H1 (cell line): ENCODE measurements around the gene SEMA3A. TPM values are rescaled to one million over a fixed set of nuclear protein-coding genes. Genes with fewer than 3 reads are reported as not detected.

ENCODE experiments used
- CTCF ChIA-PET: fragments of 300-600 bp; sonication (Branson Sonifier 250); formaldehyde crosslinking; loops from one replicate; lab custom pipeline; 2021; ENCODE audit not compliant: partially characterized antibody; lab: Charles Lee
- POLR2A ChIA-PET: fragments of 300-600 bp; sonication (Branson Sonifier 250); formaldehyde crosslinking; loops from one replicate; lab custom pipeline; 2021; ENCODE audit warnings: inconsistent platforms; ENCODE audit not compliant: partially characterized antibody; lab: Charles Lee
- DNase-seq, 2 experiments: peaks; one replicate each; pipeline versions ENCODE4 v3.0.0 to v3.0.0-alpha.2; 2010 to 2022; ENCODE audit warnings: low spot score in 2 of 2, low read depth in 1 of 2, mixed read lengths in 1 of 2
- FAIRE-seq: peaks from 2 replicates; lab custom pipeline; 2011; peaks lifted over from hg19 to GRCh38; lab: Jason Lieb, UNC
- H2AFZ ChIP-seq: 2 replicates; pipeline ENCODE4 v1.8.1; 2012; ENCODE audit warnings: low read length, inconsistent platforms
- H2AK5ac ChIP-seq: 2 replicates; pipeline ENCODE4 v1.6.1; 2013; ENCODE audit warnings: low read depth, low read length
- H2BK120ac ChIP-seq: replicated peaks from 2 replicates; pipeline ENCODE3; 2013; ENCODE audit warnings: low read depth, low read length, inconsistent platforms
- H2BK12ac ChIP-seq: 2 replicates; pipeline ENCODE4 v1.6.1; 2013; ENCODE audit warnings: low read depth, low read length
- H2BK15ac ChIP-seq: 2 replicates; pipeline ENCODE4 v1.6.1; 2013; ENCODE audit warnings: low read length
- H2BK20ac ChIP-seq: 2 replicates; pipeline ENCODE4 v1.6.1; 2013; ENCODE audit warnings: low read length
- H2BK5ac ChIP-seq: 2 replicates; pipeline ENCODE4 v1.6.1; 2013; ENCODE audit warnings: low read depth, low read length
- H3K14ac ChIP-seq: 2 replicates; pipeline ENCODE4 v1.6.1; 2013; ENCODE audit warnings: inconsistent platforms; ENCODE audit not compliant: insufficient read length
- H3K18ac ChIP-seq: 2 replicates; pipeline ENCODE4 v1.6.1; 2013; ENCODE audit warnings: low read length; ENCODE audit errors: extremely low read depth
- H3K23ac ChIP-seq: 2 replicates; pipeline ENCODE4 v1.6.1; 2013; ENCODE audit warnings: inconsistent platforms; ENCODE audit not compliant: insufficient read length
- H3K23me2 ChIP-seq: 2 replicates; pipeline ENCODE4 v1.6.1; 2013; ENCODE audit warnings: low read depth, low read length
- H3K27ac ChIP-seq: 2 replicates; pipeline ENCODE4 v1.6.1; 2011; ENCODE audit warnings: low read depth, low read length, inconsistent platforms
- H3K27me3 ChIP-seq, 4 experiments: replicated peaks in 1 of 4; 1 replicate in 1 of 4; 2 replicates in 3 of 4; pipeline versions ENCODE4 v1.6.1 to v1.8.1; 2011 to 2013; ENCODE audit warnings: low read length in 3 of 4, mild to moderate bottlenecking in 3 of 4, inconsistent platforms in 2 of 4, mixed read lengths in 2 of 4, moderate library complexity in 1 of 4; ENCODE audit not compliant: control insufficient read depth in 3 of 4, insufficient read depth in 3 of 4; ENCODE audit errors: extremely low read depth in 1 of 4
- H3K36me3 ChIP-seq, 4 experiments: 2 replicates each; pipeline versions ENCODE4 v1.6.1 to v1.8.1; 2011 to 2013; ENCODE audit warnings: mild to moderate bottlenecking in 4 of 4, low read length in 3 of 4, moderate library complexity in 2 of 4, control low read depth in 1 of 4, inconsistent platforms in 1 of 4; ENCODE audit not compliant: insufficient read depth in 4 of 4, control insufficient read depth in 2 of 4
- H3K4ac ChIP-seq: replicated peaks from 2 replicates; pipeline ENCODE3; 2013; ENCODE audit warnings: low read length, low read depth, mixed read lengths, inconsistent platforms; ENCODE audit not compliant: insufficient read length
- H3K4me1 ChIP-seq, 4 experiments: replicated peaks in 1 of 4; 1 replicate in 1 of 4; 2 replicates in 3 of 4; pipeline versions ENCODE4 v1.6.1 to v1.8.1; 2011 to 2013; ENCODE audit warnings: low read length in 3 of 4, inconsistent platforms in 2 of 4, mixed read lengths in 1 of 4; ENCODE audit not compliant: insufficient read depth in 4 of 4, control insufficient read depth in 3 of 4
- H3K4me2 ChIP-seq, 2 experiments: 2 replicates each; pipeline versions ENCODE4 v1.6.1 to v1.8.1; 2011 to 2013; ENCODE audit warnings: low read depth in 2 of 2, low read length in 2 of 2, control low read depth in 1 of 2, inconsistent platforms in 1 of 2, mild to moderate bottlenecking in 1 of 2; ENCODE audit not compliant: insufficient read depth in 1 of 2
- H3K4me3 ChIP-seq, 4 experiments: fragments of 200-600, 300-600 bp in 1 of 4; sonication (generic), shearing (Covaris generic), sonication (Bioruptor Twin) in 1 of 4; 2 replicates each; pipeline versions ENCODE4 v1.5.1 to v1.8.1; 2011 to 2016; ENCODE audit warnings: low read length in 4 of 4, low read depth in 3 of 4, control low read depth in 2 of 4, inconsistent platforms in 2 of 4, mild to moderate bottlenecking in 2 of 4, mixed read lengths in 1 of 4, moderate library complexity in 1 of 4; ENCODE audit not compliant: insufficient read depth in 2 of 4; ENCODE audit errors: extremely low read depth in 1 of 4
- H3K56ac ChIP-seq: replicated peaks from 2 replicates; pipeline ENCODE3; 2013; ENCODE audit warnings: low read depth, mild to moderate bottlenecking, mixed read lengths, low read length, inconsistent platforms; ENCODE audit not compliant: insufficient read length
- H3K79me1 ChIP-seq: 2 replicates; pipeline ENCODE4 v1.6.1; 2013; ENCODE audit warnings: low read depth, low read length, control low read depth
- H3K79me2 ChIP-seq, 2 experiments: 2 replicates each; pipeline versions ENCODE4 v1.6.1 to v1.8.1; 2012 to 2013; ENCODE audit warnings: low read length in 2 of 2, mild to moderate bottlenecking in 2 of 2, inconsistent platforms in 1 of 2; ENCODE audit not compliant: insufficient read depth in 2 of 2, control insufficient read depth in 1 of 2
- H3K9ac ChIP-seq, 4 experiments: replicated peaks in 1 of 4; 1 replicate in 1 of 4; 2 replicates in 3 of 4; pipeline versions ENCODE4 v1.6.1 to v1.8.1; 2011 to 2013; ENCODE audit warnings: low read depth in 3 of 4, low read length in 3 of 4, control low read depth in 2 of 4, mild to moderate bottlenecking in 2 of 4, moderate library complexity in 2 of 4, inconsistent platforms in 1 of 4; ENCODE audit errors: extremely low read depth in 1 of 4
- H3K9me3 ChIP-seq, 2 experiments: 2 replicates each; pipeline versions ENCODE4 v1.6.1 to v1.8.1; 2012 to 2013; ENCODE audit warnings: mild to moderate bottlenecking in 2 of 2, moderate library complexity in 2 of 2, control low read depth in 1 of 2, inconsistent platforms in 1 of 2, low read depth in 1 of 2, low read length in 1 of 2, mixed read lengths in 1 of 2; ENCODE audit not compliant: insufficient read depth in 2 of 2
- H4K20me1 ChIP-seq, 2 experiments: replicated peaks in 1 of 2; 2 replicates each; pipeline versions ENCODE3 to v1.8.1; 2011 to 2013; ENCODE audit warnings: inconsistent platforms in 2 of 2, low read length in 2 of 2, mild to moderate bottlenecking in 1 of 2; ENCODE audit not compliant: insufficient read depth in 2 of 2, control insufficient read depth in 1 of 2
- H4K5ac ChIP-seq: 2 replicates; pipeline ENCODE4 v1.6.1; 2013; ENCODE audit warnings: low read length, low read depth, mixed read lengths, inconsistent platforms; ENCODE audit not compliant: insufficient read length
- H4K8ac ChIP-seq: 2 replicates; pipeline ENCODE4 v1.8.0; 2013; ENCODE audit warnings: mild to moderate bottlenecking, moderate library complexity, low read length, inconsistent platforms; ENCODE audit not compliant: insufficient read depth; ENCODE audit errors: extremely low read depth
- H4K91ac ChIP-seq: replicated peaks from 2 replicates; pipeline ENCODE3; 2013; ENCODE audit warnings: low read length, mixed read lengths, inconsistent platforms; ENCODE audit not compliant: insufficient read length
- BCL11A ChIP-seq, 2 experiments: IDR thresholded peaks; one replicate each; pipeline ENCODE4 v1.6.1; 2011; ENCODE audit warnings: low read depth in 2 of 2, low read length in 2 of 2, mild to moderate bottlenecking in 2 of 2
- CBX5 ChIP-seq: fragments of 300-800, 300-1000 bp; sonication (generic); IDR thresholded peaks from 2 replicates; pipeline ENCODE4 v1.7.1; 2016; ENCODE audit warnings: antibody characterized with exemption, low read length, low read depth
- CTBP2 ChIP-seq: IDR thresholded peaks from 2 replicates; pipeline ENCODE4 v1.7.0; 2011; ENCODE audit warnings: borderline replicate concordance, mild to moderate bottlenecking, moderate library complexity, mixed read lengths, low read length; ENCODE audit not compliant: insufficient read depth, insufficient read length
- KDM1A ChIP-seq: fragments of 200-600, 300-600 bp; sonication (generic); IDR thresholded peaks from 2 replicates; pipeline ENCODE4 v1.7.1; 2016; ENCODE audit warnings: mild to moderate bottlenecking, low read length, borderline replicate concordance
- SIX5 ChIP-seq: IDR thresholded peaks from 2 replicates; pipeline ENCODE4 v1.6.1; 2011; ENCODE audit warnings: mild to moderate bottlenecking, low read depth, low read length
- SP4 ChIP-seq: IDR thresholded peaks from 2 replicates; pipeline ENCODE4 v1.6.1; 2012; ENCODE audit warnings: low read length, inconsistent platforms
- SRF ChIP-seq: IDR thresholded peaks from 2 replicates; pipeline ENCODE4 v1.6.1; 2011; ENCODE audit warnings: mild to moderate bottlenecking, low read depth, low read length, moderate library complexity
- WGBS, 2 experiments: shearing (Covaris generic) in 1 of 2; methylation state at CpG; one replicate each; pipeline versions ENCODE4 v1.1.6 to v1.1.7; 2013 to 2015; ENCODE audit warnings: low lambda C conversion rate in 2 of 2, mixed read lengths in 2 of 2, inconsistent platforms in 1 of 2, low coverage in 1 of 2, missing lambda C conversion rate in 1 of 2; ENCODE audit not compliant: insufficient replicate concordance in 2 of 2, insufficient coverage in 1 of 2, insufficient read length in 1 of 2; ENCODE audit errors: extremely low coverage in 1 of 2, missing lambda C conversion rate in 1 of 2; 5-methylcytosine and 5-hydroxymethylcytosine counted together
- polyA plus RNA-seq, 7 experiments: library from polyadenylated mRNA; depleted of rRNA in 3 of 7; stranded (reverse) in 5 of 7; unstranded in 2 of 7; fragments of >200 nt in 5 of 7; fragments of 200-250 nt in 2 of 7; gene quantifications; 1 replicate in 5 of 7; 2 replicates in 1 of 7; 4 replicates in 1 of 7; pipeline versions ENCODE4 v1.2.1 to v1.2.3, GENCODE V29; 2011 to 2013; ENCODE audit warnings: missing spikeins in 2 of 7, mixed read lengths in 2 of 7
- total RNA-seq: library from RNA; stranded (reverse); fragmentation: NEBNext Ultra II Directional; extraction: Animal tissue kit (Norgen Biotek cat#: 25700); gene quantifications from 2 replicates; pipeline ENCODE4 v1.2.1, GENCODE V29; 2021
- TF ChIP-seq, protein P1 (sequence below), 3 experiments: IDR thresholded peaks; 1 replicate in 2 of 3; 2 replicates in 1 of 3; pipeline versions ENCODE4 v1.5.1 to v1.6.1; 2011; ENCODE audit warnings: low read length in 3 of 3, mild to moderate bottlenecking in 3 of 3, inconsistent platforms in 2 of 3, low read depth in 1 of 3, moderate library complexity in 1 of 3; ENCODE audit not compliant: insufficient read depth in 1 of 3; ENCODE audit errors: control extremely low read depth in 1 of 3
- TF ChIP-seq, protein P2 (sequence below): IDR thresholded peaks from 2 replicates; pipeline ENCODE4 v1.6.1; 2011; ENCODE audit warnings: low read depth, mild to moderate bottlenecking, low read length; ENCODE audit not compliant: insufficient read depth
- TF ChIP-seq, protein P3 (sequence below): IDR thresholded peaks from 2 replicates; pipeline ENCODE4 v1.6.1; 2012; ENCODE audit warnings: inconsistent platforms

SEMA3A gene
- total and polyA plus RNA-seq, 2 of the 8 experiments (the other 6 are each of a cell fraction or from before 2014, with no cell fraction given): 8.1 to 45.9 TPM

DNA sequence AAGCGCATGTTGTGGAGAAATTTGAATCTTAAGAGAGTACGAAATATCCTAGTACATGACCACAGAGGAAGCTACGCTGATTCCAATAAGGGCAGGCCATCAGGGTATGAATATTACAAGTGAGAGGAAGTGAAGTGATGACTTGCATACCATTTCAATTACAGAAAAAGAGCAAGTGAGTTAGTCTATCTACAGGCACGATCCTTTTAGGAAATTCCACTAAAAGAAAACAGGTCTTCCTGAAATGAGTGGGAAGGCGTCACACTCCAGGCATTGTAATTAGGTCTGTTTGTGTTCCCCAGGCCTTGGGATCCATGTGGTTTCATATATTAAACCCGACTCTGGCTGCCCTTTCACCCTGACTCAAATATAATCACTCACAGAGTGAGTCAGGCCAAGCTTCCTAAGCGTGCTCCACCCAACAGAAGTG is 152.5 kb downstream of the SEMA3A start:
- Histone ChIP-seq H2BK15ac (no peak overlapping the region), H4K8ac (no peak overlapping the region), H3K27ac (no peak overlapping the region), H3K79me2 (no peaks in the 10 kb centered on the region), H3K9me3 (no peaks in the 10 kb centered on the region), H3K23me2 (no peaks in the 10 kb centered on the region), H2AK5ac (no peak overlapping the region), H2BK120ac (no peak overlapping the region), H3K9ac (no peak overlapping the region), H3K4me3 (no peak overlapping the region), H3K27me3 (no peaks in the 10 kb centered on the region), H3K56ac (no peak overlapping the region), H3K4me1 (peaks cover 0 to 7% (median 2%) of the 10 kb centered on the region in 4 experiments; a peak in 4 of 7 replicates), H2BK12ac (no peak overlapping the region), H4K91ac (no peak overlapping the region), H3K4ac (no peak overlapping the region), H4K5ac (no peak overlapping the region), H3K23ac (no peak overlapping the region), H3K36me3 (no peaks in the 10 kb centered on the region; a peak in 1 of 8 replicates), H2BK5ac (no peak overlapping the region), H2BK20ac (no peak overlapping the region), H3K18ac (no peak overlapping the region), H4K20me1 (no peaks in the 10 kb centered on the region), H3K4me2 (no peak overlapping the region), H3K79me1 (no peaks in the 10 kb centered on the region), H2AFZ (no peak overlapping the region), H3K14ac (peak overlapping the region; percentile 93)
- DNase-seq (no peak), FAIRE-seq (no peak)
- WGBS, 2 experiments: 88% methylated on average over 7 of the region's 7 CpGs; no CpG with 5 or more reads in 1 of the 2 experiments
- POLR2A ChIA-PET: no interaction called here
- TF ChIP-seq SP4: no peak
- TF ChIP-seq KDM1A: no peak
- no peak for TF ChIP-seq CBX5
- no peak for TF ChIP-seq SRF
- TF ChIP-seq, protein P1, sequence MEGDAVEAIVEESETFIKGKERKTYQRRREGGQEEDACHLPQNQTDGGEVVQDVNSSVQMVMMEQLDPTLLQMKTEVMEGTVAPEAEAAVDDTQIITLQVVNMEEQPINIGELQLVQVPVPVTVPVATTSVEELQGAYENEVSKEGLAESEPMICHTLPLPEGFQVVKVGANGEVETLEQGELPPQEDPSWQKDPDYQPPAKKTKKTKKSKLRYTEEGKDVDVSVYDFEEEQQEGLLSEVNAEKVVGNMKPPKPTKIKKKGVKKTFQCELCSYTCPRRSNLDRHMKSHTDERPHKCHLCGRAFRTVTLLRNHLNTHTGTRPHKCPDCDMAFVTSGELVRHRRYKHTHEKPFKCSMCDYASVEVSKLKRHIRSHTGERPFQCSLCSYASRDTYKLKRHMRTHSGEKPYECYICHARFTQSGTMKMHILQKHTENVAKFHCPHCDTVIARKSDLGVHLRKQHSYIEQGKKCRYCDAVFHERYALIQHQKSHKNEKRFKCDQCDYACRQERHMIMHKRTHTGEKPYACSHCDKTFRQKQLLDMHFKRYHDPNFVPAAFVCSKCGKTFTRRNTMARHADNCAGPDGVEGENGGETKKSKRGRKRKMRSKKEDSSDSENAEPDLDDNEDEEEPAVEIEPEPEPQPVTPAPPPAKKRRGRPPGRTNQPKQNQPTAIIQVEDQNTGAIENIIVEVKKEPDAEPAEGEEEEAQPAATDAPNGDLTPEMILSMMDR (IDR thresholded peaks at IDR 0.05; ENCODE audit: control extremely low read depth in 1 of 3, insufficient read depth in 1 of 3, low read depth in 1 of 3, low read length in 3 of 3): no peak
- no peak for TF ChIP-seq CTBP2
- TF ChIP-seq, protein P2, sequence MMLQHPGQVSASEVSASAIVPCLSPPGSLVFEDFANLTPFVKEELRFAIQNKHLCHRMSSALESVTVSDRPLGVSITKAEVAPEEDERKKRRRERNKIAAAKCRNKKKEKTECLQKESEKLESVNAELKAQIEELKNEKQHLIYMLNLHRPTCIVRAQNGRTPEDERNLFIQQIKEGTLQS: no peak
- TF ChIP-seq BCL11A (IDR thresholded peaks at IDR 0.05; ENCODE audit: low read depth in 2 of 2, low read length in 2 of 2): no peak
- no peak for TF ChIP-seq SIX5
- TF ChIP-seq, protein P3, sequence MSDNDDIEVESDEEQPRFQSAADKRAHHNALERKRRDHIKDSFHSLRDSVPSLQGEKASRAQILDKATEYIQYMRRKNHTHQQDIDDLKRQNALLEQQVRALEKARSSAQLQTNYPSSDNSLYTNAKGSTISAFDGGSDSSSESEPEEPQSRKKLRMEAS: no peak
- CTCF ChIA-PET: no interaction called here
